AG04450 (cell line): ENCODE data around the gene MUS81. TPM values are rescaled to one million over a fixed set of nuclear protein-coding genes. Genes with fewer than 3 reads are reported as not detected.

Experiments
- CTCF ChIA-PET: fragments of 300-600, 350-600 bp; formaldehyde crosslinking; extraction: SDS; loops from one replicate; lab custom pipeline; 2022; ENCODE audit warnings: antibody characterized with exemption, inconsistent platforms; lab: Charles Lee
- POLR2A ChIA-PET: fragments of 350-600 bp; formaldehyde crosslinking; extraction: SDS; loops from one replicate; lab custom pipeline; 2021; ENCODE audit warnings: antibody characterized with exemption, inconsistent platforms; lab: Yijun Ruan, JAX
- DNase-seq: peaks from one replicate; pipeline ENCODE4 v3.0.0-alpha.2; 2011; ENCODE audit warnings: low read depth, low spot score
- H3K27ac ChIP-seq: one replicate; pipeline ENCODE4 v1.5.1; 2012; ENCODE audit warnings: low read depth, low read length, control low read depth
- H3K27me3 ChIP-seq: one replicate; pipeline ENCODE4 v1.6.0; 2012; ENCODE audit warnings: low read length; ENCODE audit not compliant: control insufficient read depth, insufficient read depth
- H3K4me3 ChIP-seq: 2 replicates; pipeline ENCODE4 v1.5.1; 2011; ENCODE audit warnings: mild to moderate bottlenecking, low read depth, low read length, control low read depth
- H3K9me3 ChIP-seq: 2 replicates; pipeline ENCODE4 v1.5.1; 2012; ENCODE audit warnings: low read length; ENCODE audit not compliant: control insufficient read depth, insufficient read depth
- CTCF ChIP-seq: IDR thresholded peaks from 2 replicates; pipeline ENCODE4 v1.5.1; 2011; ENCODE audit warnings: low read depth, low read length, control low read depth, inconsistent platforms
- polyA plus RNA-seq: library from polyadenylated mRNA; depleted of rRNA; stranded (reverse); fragments of >200 nt; gene quantifications from 2 replicates; pipeline ENCODE4 v1.2.3, GENCODE V29; 2011

MUS81 gene
- polyA plus RNA-seq, 1 experiment = 23.8 TPM

GRCh38 chr11:65853246-65853979, 6.8 kb upstream of the MUS81 start:
- Histone ChIP-seq H3K27me3 (no peaks in the 10 kb centered on the region), H3K9me3 (peaks cover 18% of the 10 kb centered on the region; the same call in 1 of the 2 replicates), H3K4me3 (no peak overlapping the region), H3K27ac (no peak overlapping the region)
- ChIA-PET POLR2A (interaction anchor here (0.7 to 1.3 kb wide), 4 partner anchors 20 to 415 kb away, joined by 3 to 8 read pairs (median 3); partner anchors contain the start of genes RAB1B and SNX32), CTCF (interaction anchor here (1.1 kb wide), 1 partner anchor 35 kb away, joined by 3 read pairs; the partner anchor contains the start of gene FIBP)
- no peak for DNase-seq
- no peak for TF ChIP-seq CTCF

- Histone ChIP-seq H3K27ac (no peak overlapping the region), H3K4me3 (no peak overlapping the region), H3K27me3 (no peaks in the 10 kb centered on the region), H3K9me3 (peaks cover 18% of the 10 kb centered on the region; the same call in 1 of the 2 replicates)
- no peak for TF ChIP-seq CTCF
- ChIA-PET CTCF (interaction anchor here (1.1 kb wide), 1 partner anchor 34 kb away, joined by 3 read pairs; the partner anchor contains the start of gene FIBP), POLR2A (no interaction called here)
- DNase-seq = no peak
Observed at GRCh38 chr11:65854161-65854592, 6.1 kb upstream of the MUS81 start.

GRCh38 chr11:65854852-65855837, 5.1 kb upstream of the MUS81 start:
- ChIA-PET POLR2A (no interaction called here), CTCF (no interaction called here)
- Histone ChIP-seq H3K27ac (peak overlapping the region; percentile 11), H3K4me3 (peak overlapping the region; percentile 17; the same call in 1 of the 2 replicates), H3K27me3 (no peaks in the 10 kb centered on the region), H3K9me3 (peaks cover 18% of the 10 kb centered on the region; the same call in 1 of the 2 replicates)
- TF ChIP-seq CTCF = no peak
- DNase-seq = no peak

GRCh38 chr11:65855927-65856363, 4.3 kb upstream of the MUS81 start:
- ChIA-PET POLR2A (no interaction called here), CTCF (no interaction called here)
- H3K27ac ChIP-seq = no peak overlapping the region
- no peak for DNase-seq
- peaks cover 16% of the 10 kb centered on the region; the same call in 1 of the 2 replicates for H3K9me3 ChIP-seq
- no peaks in the 10 kb centered on the region for H3K27me3 ChIP-seq
- no peak for TF ChIP-seq CTCF
- H3K4me3 ChIP-seq = peak overlapping the region; percentile 93
